Mesenteric fat pad (tissue), 1 donor: ENCODE measurements around the gene SH2D6. TPM values are rescaled to one million over a fixed set of nuclear protein-coding genes. Genes with fewer than 3 reads are reported as not detected.
"Not testable (repeated sequence)": the region's sequence is repeated elsewhere in the genome, so short reads cannot be mapped to it uniquely, and the experiment has no call there.

Experiments
- DNase-seq: peaks from one replicate; pipeline ENCODE4 v3.0.0-alpha.2; 2020; ENCODE audit warnings: low spot score
- total RNA-seq: library from RNA; stranded (reverse); fragmentation: NEBNext Ultra II Directional; extraction: Animal tissue kit (Norgen Biotek cat#: 25700); gene quantifications from one replicate; pipeline ENCODE4 v1.2.1, GENCODE V29; 2021
- donor health status: DM: yes; HTN: yes; CAD: no.

SH2D6 gene
- total RNA-seq, 1 donor from 2014 or later: not detected

- no peak for DNase-seq
These were observed 19.9 kb upstream of the SH2D6 start for GRCh38 chr2:85398426-85399182.

GRCh38 chr2:85399183-85399455 is 19.4 kb upstream of the SH2D6 start:
- DNase-seq: no peak

GRCh38 chr2:85400023-85400422 is 18.5 kb upstream of the SH2D6 start:
- DNase-seq: no peak

GRCh38 chr2:85400541-85401463 is 17.7 kb upstream of the SH2D6 start:
- DNase-seq: no peak

- DNase-seq: no peak
These were observed 17.1 kb upstream of the SH2D6 start for GRCh38 chr2:85401464-85401805.

GRCh38 chr2:85401844-85402243 is 16.7 kb upstream of the SH2D6 start:
- no peak for DNase-seq

- DNase-seq: no peak
These were observed 13.1 kb upstream of the SH2D6 start for GRCh38 chr2:85405201-85406059.

GRCh38 chr2:85409845-85410583 is 8.5 kb upstream of the SH2D6 start, which contains the start of gene CAPG:
CAPG (minus strand) TSS chr2:85410366; CDS start chr2:85402145, 8,221 bp downstream.
- DNase-seq: no peak

- DNase-seq: no peak
These were observed 7.7 kb upstream of the SH2D6 start for GRCh38 chr2:85410584-85411404.

GRCh38 chr2:85411405-85411748 is 7.1 kb upstream of the SH2D6 start:
- no peak for DNase-seq

- no peak for DNase-seq
These were observed 4.7 kb upstream of the SH2D6 start for GRCh38 chr2:85413592-85414420.

GRCh38 chr2:85414421-85414759 is 4.1 kb upstream of the SH2D6 start:
- DNase-seq: not testable (repeated sequence)

- DNase-seq: no peak
These were observed 3.6 kb upstream of the SH2D6 start for GRCh38 chr2:85414761-85415553.

- no peak for DNase-seq
These were observed 2.4 kb upstream of the SH2D6 start for GRCh38 chr2:85415980-85416650.

GRCh38 chr2:85419009-85419675 is 628 bp downstream of the SH2D6 start:
- no peak for DNase-seq

GRCh38 chr2:85420536-85421259 is 2.2 kb downstream of the SH2D6 start:
- peak; percentile 97 for DNase-seq
